NB4 (cell line): ENCODE data around the gene CYB5RL.

Experiments
- DNase-seq: peaks from one replicate; pipeline ENCODE4 v3.0.0; 2010; ENCODE audit warnings: low read depth
- H3K4me3 ChIP-seq: one replicate; pipeline ENCODE4 v1.5.1; 2011; ENCODE audit warnings: mild to moderate bottlenecking, low read depth, low read length, moderate library complexity
- CTCF ChIP-seq: IDR thresholded peaks from one replicate; pipeline ENCODE4 v1.5.1; 2012; ENCODE audit warnings: low read depth, low read length
- MAX ChIP-seq: IDR thresholded peaks from 2 replicates; pipeline ENCODE4 v1.6.1; 2011; ENCODE audit warnings: low read depth, low read length
- MYC ChIP-seq: IDR thresholded peaks from 2 replicates; pipeline ENCODE4 v1.6.1; 2011; ENCODE audit warnings: low read depth, low read length
- POLR2A ChIP-seq: IDR thresholded peaks from 2 replicates; pipeline ENCODE4 v1.6.1; 2011; ENCODE audit warnings: mild to moderate bottlenecking; ENCODE audit not compliant: insufficient read length; ENCODE audit errors: extremely low read depth

Gene CYB5RL

GRCh38 chr1:54227891-54228310 lies 28.1 kb upstream of the CYB5RL start:
- peak; percentile 6 for TF ChIP-seq CTCF
- TF ChIP-seq POLR2A: no peak

GRCh38 chr1:54227091-54227602 lies 27.3 kb upstream of the CYB5RL start:
- TF ChIP-seq MYC (no peak), POLR2A (no peak), MAX (no peak), CTCF (no peak)
- peak; percentile 83 for DNase-seq
- H3K4me3 ChIP-seq: no peak overlapping the region

More at GRCh38 chr1:54227891-54228310, 28.1 kb upstream of the CYB5RL start:
- H3K4me3 ChIP-seq: no peak overlapping the region
- peak; percentile 81 for DNase-seq

GRCh38 chr1:54225986-54226559 lies 26.2 kb upstream of the CYB5RL start:
- H3K4me3 ChIP-seq: no peak overlapping the region
- TF ChIP-seq CTCF (no peak), POLR2A (no peak), MYC (no peak), MAX (no peak)

GRCh38 chr1:54225378-54225777 lies 25.5 kb upstream of the CYB5RL start:
- TF ChIP-seq MAX: no peak
- TF ChIP-seq CTCF: no peak
- no peak for TF ChIP-seq MYC
- TF ChIP-seq POLR2A: no peak
- no peak overlapping the region for H3K4me3 ChIP-seq
- DNase-seq: no peak

More at GRCh38 chr1:54225986-54226559, 26.2 kb upstream of the CYB5RL start:
- DNase-seq: no peak

- H3K4me3 ChIP-seq: no peak overlapping the region
- no peak for TF ChIP-seq CTCF
- TF ChIP-seq MYC: no peak
- TF ChIP-seq POLR2A: no peak
- TF ChIP-seq MAX: no peak
- no peak for DNase-seq
These were observed 24.4 kb upstream of the CYB5RL start for GRCh38 chr1:54224233-54224632.
